8988T (cell line): Measurements from ENCODE around the gene PRKAA1.

ENCODE experiments used
- DNase-seq: peaks from one replicate; pipeline ENCODE4 v3.0.0; 2011

Gene PRKAA1

GRCh38 chr5:40798012-40798800, at the start of gene PRKAA1:
Gene PRKAA1 (minus strand): TSS chr5:40798374. CDS start chr5:40798189, 185 bp downstream.
- DNase-seq, result peak; percentile 82

- no peak for DNase-seq
Observed at GRCh38 chr5:40847525-40847924, 49.4 kb upstream of the PRKAA1 start.

- no peak for DNase-seq
Observed at GRCh38 chr5:40846371-40846770, 48.2 kb upstream of the PRKAA1 start.

- no peak for DNase-seq
Observed at GRCh38 chr5:40844565-40844964, 46.4 kb upstream of the PRKAA1 start.

- DNase-seq, result no peak
Observed at GRCh38 chr5:40842351-40842750, 44.2 kb upstream of the PRKAA1 start.

- no peak for DNase-seq
Observed at GRCh38 chr5:40841068-40841805, 43.1 kb upstream of the PRKAA1 start, which contains the start of gene CARD6. Gene CARD6 (plus strand): TSS chr5:40841367. CDS start chr5:40841383, 16 bp downstream.

- no peak for DNase-seq
Observed at GRCh38 chr5:40838086-40838485, 39.9 kb upstream of the PRKAA1 start.

GRCh38 chr5:40834849-40835787, 36.9 kb upstream of the PRKAA1 start, which contains the start of gene RPL37:
Gene RPL37 (minus strand): TSS chr5:40835222. CDS start chr5:40835185, 37 bp downstream.
- peak; percentile 84 for DNase-seq

GRCh38 chr5:40834391-40834848, 36.2 kb upstream of the PRKAA1 start:
- DNase-seq, result no peak

- no peak for DNase-seq
Observed at GRCh38 chr5:40833712-40834229, 35.6 kb upstream of the PRKAA1 start.

- DNase-seq, result no peak
Observed at GRCh38 chr5:40832345-40832744, 34.2 kb upstream of the PRKAA1 start.

GRCh38 chr5:40831346-40832210, 33.4 kb upstream of the PRKAA1 start:
- no peak for DNase-seq

GRCh38 chr5:40829748-40830533, 31.8 kb upstream of the PRKAA1 start:
- no peak for DNase-seq

GRCh38 chr5:40828690-40829661, 30.8 kb upstream of the PRKAA1 start:
- no peak for DNase-seq

- DNase-seq, result no peak
Observed at GRCh38 chr5:40828021-40828631, 30.0 kb upstream of the PRKAA1 start.

GRCh38 chr5:40827188-40827977, 29.2 kb upstream of the PRKAA1 start:
- DNase-seq, result no peak

- DNase-seq, result no peak
Observed at GRCh38 chr5:40826489-40827187, 28.5 kb upstream of the PRKAA1 start.
